ENCODE data around the gene NUP93.

Gene NUP93

GRCh38 chr16:56832768-56833167 is 102.8 kb downstream of the NUP93 start:
- no peak for TF ChIP-seq CTCF (IDR thresholded peaks at IDR 0.05)

GRCh38 chr16:56833243-56833970 is 103.5 kb downstream of the NUP93 start:
- TF ChIP-seq CTCF (IDR thresholded peaks at IDR 0.05) = no peak

- TF ChIP-seq CTCF (IDR thresholded peaks at IDR 0.05) = no peak
Measured at GRCh38 chr16:56835320-56835719, 105.4 kb downstream of the NUP93 start.

GRCh38 chr16:56836410-56837230 is 106.7 kb downstream of the NUP93 start:
- no peak for TF ChIP-seq CTCF (IDR thresholded peaks at IDR 0.05)

- no peak for TF ChIP-seq CTCF (IDR thresholded peaks at IDR 0.05)
Measured at GRCh38 chr16:56838622-56839337, 108.9 kb downstream of the NUP93 start.

GRCh38 chr16:56841233-56841632 is 111.3 kb downstream of the NUP93 start:
- no peak for TF ChIP-seq CTCF (IDR thresholded peaks at IDR 0.05)

GRCh38 chr16:56841659-56842058 is 111.7 kb downstream of the NUP93 start:
- no peak for TF ChIP-seq CTCF (IDR thresholded peaks at IDR 0.05)
